A549 (cell line): ENCODE measurements around the gene FOLR1.

ENCODE experiments used
- CBX8 ChIP-seq: fragments of 200-600 bp; sonication (generic); IDR thresholded peaks from 2 replicates; pipeline ENCODE4 v1.6.1; 2016
- CEBPB ChIP-seq, 2 experiments: fragments of >200 bp in 1 of 2; sonication (Bioruptor Twin) in 1 of 2; formaldehyde crosslinking in 1 of 2; IDR thresholded peaks; 2 replicates each; pipeline ENCODE4 v1.6.1; 2012 to 2016
- CTCF ChIP-seq: fragments of >200 bp; sonication (Bioruptor Twin); formaldehyde crosslinking; IDR thresholded peaks from 3 replicates; pipeline ENCODE4 v1.5.1; 2016
- EP300 ChIP-seq, 2 experiments: fragments of >200 bp; sonication (Bioruptor Twin); formaldehyde crosslinking; IDR thresholded peaks; 2 replicates in 1 of 2; 3 replicates in 1 of 2; pipeline ENCODE4 v1.6.1; 2016 to 2017
- MAFK ChIP-seq: fragments of 450-650 bp; IDR thresholded peaks from 2 replicates; pipeline ENCODE4 v1.6.1; 2014; ENCODE audit not compliant: partially characterized antibody
- MAX ChIP-seq: IDR thresholded peaks from 2 replicates; pipeline ENCODE4 v1.6.1; 2012
- MAZ ChIP-seq: fragments of 150-350 bp; IDR thresholded peaks from 2 replicates; pipeline ENCODE4 v1.6.1; 2014; ENCODE audit warnings: antibody characterized with exemption, low read depth, low read length, borderline replicate concordance
- POLR2A ChIP-seq: IDR thresholded peaks from 2 replicates; pipeline ENCODE4 v1.6.1; 2012; ENCODE audit warnings: mild to moderate bottlenecking, low read length
- RAD21 ChIP-seq, 2 experiments: fragments of >200 bp in 1 of 2; sonication (Bioruptor Twin) in 1 of 2; formaldehyde crosslinking in 1 of 2; IDR thresholded peaks in 1 of 2; conservative IDR thresholded peaks in 1 of 2; 2 replicates in 1 of 2; 3 replicates in 1 of 2; pipeline ENCODE4 v1.6.1; 2012 to 2018; ENCODE audit warnings: inconsistent platforms in 1 of 2
- RCOR1 ChIP-seq: fragments of 150-350 bp; IDR thresholded peaks from 2 replicates; pipeline ENCODE4 v1.6.1; 2014; ENCODE audit warnings: antibody characterized with exemption, low read length, low read depth
- RFX5 ChIP-seq: fragments of 450-650 bp; IDR thresholded peaks from 2 replicates; pipeline ENCODE4 v1.7.1; 2014; ENCODE audit warnings: antibody characterized with exemption, mild to moderate bottlenecking, moderate library complexity
- RNF2 ChIP-seq: fragments of 200-600 bp; sonication (generic); IDR thresholded peaks from 2 replicates; pipeline ENCODE4 v1.6.1; 2016; ENCODE audit warnings: low read depth, mild to moderate bottlenecking, antibody characterized with exemption, moderate library complexity, borderline replicate concordance
- TF ChIP-seq, protein P1 (sequence below): fragments of 250-450 bp; sonication (Bioruptor Pico); IDR thresholded peaks from 2 replicates; pipeline ENCODE4 v1.5.0; 2020; ENCODE audit warnings: low read depth, mild to moderate bottlenecking, moderate library complexity
- TF ChIP-seq, protein P2 (sequence below): fragments of 250-450 bp; sonication (Bioruptor Pico); IDR thresholded peaks from 2 replicates; pipeline ENCODE4 v1.5.0; 2021; ENCODE audit warnings: mild to moderate bottlenecking, moderate library complexity, borderline replicate concordance

- TF ChIP-seq CTCF = no peak
- TF ChIP-seq POLR2A = no peak
- TF ChIP-seq CBX8 = no peak
- TF ChIP-seq MAZ = no peak
- no peak for TF ChIP-seq EP300 (IDR thresholded peaks at IDR 0.05)
- TF ChIP-seq RAD21 (conservative IDR thresholded peaks at IDR 0.05 in 1 of 2, IDR thresholded peaks at IDR 0.05 in 1 of 2) = no peak
- TF ChIP-seq RFX5 = no peak
- TF ChIP-seq RCOR1 = no peak
- no peak for TF ChIP-seq CEBPB (IDR thresholded peaks at IDR 0.05)
- no peak for TF ChIP-seq MAFK
- TF ChIP-seq, protein P1, sequence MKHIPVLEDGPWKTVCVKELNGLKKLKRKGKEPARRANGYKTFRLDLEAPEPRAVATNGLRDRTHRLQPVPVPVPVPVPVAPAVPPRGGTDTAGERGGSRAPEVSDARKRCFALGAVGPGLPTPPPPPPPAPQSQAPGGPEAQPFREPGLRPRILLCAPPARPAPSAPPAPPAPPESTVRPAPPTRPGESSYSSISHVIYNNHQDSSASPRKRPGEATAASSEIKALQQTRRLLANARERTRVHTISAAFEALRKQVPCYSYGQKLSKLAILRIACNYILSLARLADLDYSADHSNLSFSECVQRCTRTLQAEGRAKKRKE (CRISPR knock-in tag) = no peak
- no peak for TF ChIP-seq RNF2
- no peak for TF ChIP-seq MAX
- TF ChIP-seq, protein P2, sequence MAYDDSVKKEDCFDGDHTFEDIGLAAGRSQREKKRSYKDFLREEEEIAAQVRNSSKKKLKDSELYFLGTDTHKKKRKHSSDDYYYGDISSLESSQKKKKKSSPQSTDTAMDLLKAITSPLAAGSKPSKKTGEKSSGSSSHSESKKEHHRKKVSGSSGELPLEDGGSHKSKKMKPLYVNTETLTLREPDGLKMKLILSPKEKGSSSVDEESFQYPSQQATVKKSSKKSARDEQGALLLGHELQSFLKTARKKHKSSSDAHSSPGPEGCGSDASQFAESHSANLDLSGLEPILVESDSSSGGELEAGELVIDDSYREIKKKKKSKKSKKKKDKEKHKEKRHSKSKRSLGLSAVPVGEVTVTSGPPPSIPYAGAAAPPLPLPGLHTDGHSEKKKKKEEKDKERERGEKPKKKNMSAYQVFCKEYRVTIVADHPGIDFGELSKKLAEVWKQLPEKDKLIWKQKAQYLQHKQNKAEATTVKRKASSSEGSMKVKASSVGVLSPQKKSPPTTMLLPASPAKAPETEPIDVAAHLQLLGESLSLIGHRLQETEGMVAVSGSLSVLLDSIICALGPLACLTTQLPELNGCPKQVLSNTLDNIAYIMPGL (CRISPR knock-in tag) = no peak
These were observed 10.6 kb downstream of the FOLR1 start for GRCh38 chr11:72202571-72202970.
